Gastroesophageal sphincter (tissue), 3 donors: Measurements from ENCODE around the gene ZNF317.

Source experiments
- POLR2A ChIP-seq, 2 donors: fragments of 450-650 bp; IDR thresholded peaks; one replicate each; pipeline ENCODE4 v1.6.1; 2017; ENCODE audit warnings: antibody characterized with exemption in 2 of 2, mild to moderate bottlenecking in 2 of 2, moderate library complexity in 1 of 2
- TF ChIP-seq, protein P1 (sequence below), 4 experiments: fragments of 200-600 bp in 2 of 4; fragments of 450-650 bp in 2 of 4; sonication (generic) in 1 of 4; IDR thresholded peaks; one replicate each; pipeline ENCODE4 v1.5.1; 2017 to 2019; ENCODE audit warnings: antibody characterized with exemption in 4 of 4, mild to moderate bottlenecking in 2 of 4, moderate library complexity in 2 of 4

GRCh38 chr19:9205501-9206113 is 65.4 kb downstream of the ZNF317 start:
- TF ChIP-seq, protein P1, sequence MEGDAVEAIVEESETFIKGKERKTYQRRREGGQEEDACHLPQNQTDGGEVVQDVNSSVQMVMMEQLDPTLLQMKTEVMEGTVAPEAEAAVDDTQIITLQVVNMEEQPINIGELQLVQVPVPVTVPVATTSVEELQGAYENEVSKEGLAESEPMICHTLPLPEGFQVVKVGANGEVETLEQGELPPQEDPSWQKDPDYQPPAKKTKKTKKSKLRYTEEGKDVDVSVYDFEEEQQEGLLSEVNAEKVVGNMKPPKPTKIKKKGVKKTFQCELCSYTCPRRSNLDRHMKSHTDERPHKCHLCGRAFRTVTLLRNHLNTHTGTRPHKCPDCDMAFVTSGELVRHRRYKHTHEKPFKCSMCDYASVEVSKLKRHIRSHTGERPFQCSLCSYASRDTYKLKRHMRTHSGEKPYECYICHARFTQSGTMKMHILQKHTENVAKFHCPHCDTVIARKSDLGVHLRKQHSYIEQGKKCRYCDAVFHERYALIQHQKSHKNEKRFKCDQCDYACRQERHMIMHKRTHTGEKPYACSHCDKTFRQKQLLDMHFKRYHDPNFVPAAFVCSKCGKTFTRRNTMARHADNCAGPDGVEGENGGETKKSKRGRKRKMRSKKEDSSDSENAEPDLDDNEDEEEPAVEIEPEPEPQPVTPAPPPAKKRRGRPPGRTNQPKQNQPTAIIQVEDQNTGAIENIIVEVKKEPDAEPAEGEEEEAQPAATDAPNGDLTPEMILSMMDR (IDR thresholded peaks at IDR 0.05) = peak; percentile 71 to 90 (median 82)
- no peak for TF ChIP-seq POLR2A (IDR thresholded peaks at IDR 0.05)
